Thoracic aorta (tissue), 2 donors: Measurements from ENCODE around the gene BST1. TPM values are rescaled to one million over a fixed set of nuclear protein-coding genes. Genes with fewer than 3 reads are reported as not detected.

Source experiments
- ATAC-seq: fragments of 150-250 bp; one replicate; pipeline ENCODE4 v1.8.0; 2017; ENCODE audit warnings: low read depth; ENCODE audit not compliant: insufficient number of reproducible peaks, low FRiP score
- DNase-seq: peaks from one replicate; pipeline ENCODE4 v3.0.0-alpha.2; 2020; ENCODE audit warnings: low spot score
- H3K27ac ChIP-seq, 2 donors: fragments of 200-600 bp; sonication (generic); 1 replicate in 1 of 2; 2 replicates in 1 of 2; pipeline ENCODE4 v1.5.1; 2016; ENCODE audit warnings: mild to moderate bottlenecking in 2 of 2, moderate library complexity in 2 of 2
- H3K27me3 ChIP-seq: fragments of 200-600 bp; sonication (generic); replicated peaks from 2 replicates; pipeline ENCODE4 v1.6.0; 2016; ENCODE audit warnings: mild to moderate bottlenecking; ENCODE audit not compliant: insufficient read depth
- H3K36me3 ChIP-seq: fragments of 200-600 bp; sonication (generic); one replicate; pipeline ENCODE4 v1.5.1; 2016
- H3K4me1 ChIP-seq, 2 donors: fragments of 200-600 bp; sonication (generic); 1 replicate in 1 of 2; 2 replicates in 1 of 2; pipeline versions ENCODE4 v1.5.1 to v1.6.0; 2016; ENCODE audit warnings: low read depth in 2 of 2, mild to moderate bottlenecking in 1 of 2; ENCODE audit not compliant: control insufficient read depth in 1 of 2
- H3K4me3 ChIP-seq: fragments of 200-600 bp; sonication (generic); 2 replicates; pipeline ENCODE4 v1.5.1; 2016; ENCODE audit warnings: mild to moderate bottlenecking
- H3K9me3 ChIP-seq: fragments of 200-600 bp; sonication (generic); 2 replicates; pipeline ENCODE4 v1.5.1; 2016
- CTCF ChIP-seq: fragments of 200-600 bp; sonication (generic); IDR thresholded peaks from one replicate; pipeline ENCODE4 v1.5.1; 2019; ENCODE audit warnings: antibody characterized with exemption
- total RNA-seq, 2 donors: library from RNA; depleted of rRNA; stranded (reverse); fragments of >200 nt; gene quantifications; one replicate each; pipeline versions ENCODE4 v1.1.0 to v1.2.3, GENCODE V29; 2016

BST1 gene
- total RNA-seq, 2 donors from 2014 or later: 9.2 to 15.7 TPM

- Histone ChIP-seq H3K36me3 (no peaks in the 10 kb centered on the region), H3K9me3 (no peaks in the 10 kb centered on the region), H3K4me1 (peaks cover 2 to 4% of the 10 kb centered on the region in 2 donors), H3K27me3 (no peaks in the 10 kb centered on the region), H3K4me3 (no peak overlapping the region), H3K27ac (no peak overlapping the region)
- ATAC-seq (no peak), DNase-seq (no peak)
- no peak for TF ChIP-seq CTCF
Measured at GRCh38 chr4:15707363-15707715, 4.5 kb downstream of the BST1 start.

- H3K27me3 ChIP-seq: no peaks in the 10 kb centered on the region
- no peak for TF ChIP-seq CTCF
- peaks cover 2 to 4% of the 10 kb centered on the region in 2 donors for H3K4me1 ChIP-seq
- H3K27ac ChIP-seq: no peak overlapping the region
- H3K9me3 ChIP-seq: no peaks in the 10 kb centered on the region
- H3K36me3 ChIP-seq: no peaks in the 10 kb centered on the region
- ATAC-seq (no peak), DNase-seq (no peak)
- H3K4me3 ChIP-seq: no peak overlapping the region
Measured at GRCh38 chr4:15711762-15712161, 8.9 kb downstream of the BST1 start.

- peaks cover 4 to 7% of the 10 kb centered on the region in 2 donors for H3K4me1 ChIP-seq
Measured at GRCh38 chr4:15712214-15712613, 9.3 kb downstream of the BST1 start.

GRCh38 chr4:15714141-15714540, 11.3 kb downstream of the BST1 start:
- H3K9me3 ChIP-seq: no peaks in the 10 kb centered on the region
- H3K27ac ChIP-seq: no peak overlapping the region
- DNase-seq (no peak), ATAC-seq (no peak)
- H3K27me3 ChIP-seq: no peaks in the 10 kb centered on the region
- no peak overlapping the region for H3K4me3 ChIP-seq
- peaks cover 4 to 16% of the 10 kb centered on the region in 2 donors for H3K4me1 ChIP-seq
- no peak for TF ChIP-seq CTCF
- H3K36me3 ChIP-seq: no peaks in the 10 kb centered on the region

More at GRCh38 chr4:15712214-15712613, 9.3 kb downstream of the BST1 start:
- Histone ChIP-seq H3K9me3 (no peaks in the 10 kb centered on the region), H3K27me3 (no peaks in the 10 kb centered on the region), H3K4me3 (no peak overlapping the region), H3K36me3 (no peaks in the 10 kb centered on the region), H3K27ac (no peak overlapping the region)
- DNase-seq: no peak
- ATAC-seq: no peak
- TF ChIP-seq CTCF: no peak

- Histone ChIP-seq H3K9me3 (no peaks in the 10 kb centered on the region), H3K36me3 (no peaks in the 10 kb centered on the region), H3K4me1 (peaks cover 4 to 16% of the 10 kb centered on the region in 2 donors), H3K27me3 (no peaks in the 10 kb centered on the region), H3K27ac (no peak overlapping the region), H3K4me3 (no peak overlapping the region)
- DNase-seq (no peak), ATAC-seq (no peak)
- TF ChIP-seq CTCF: no peak
Measured at GRCh38 chr4:15714646-15715435, 12.0 kb downstream of the BST1 start.
